Measurements from ENCODE around the gene EXOC6B. TPM values are rescaled to one million over a fixed set of nuclear protein-coding genes. Genes with fewer than 3 reads are reported as not detected.

Gene EXOC6B
- total and polyA plus RNA-seq, 8 donors = 2.4 to 19.2 (median 11.3) TPM

DNA sequence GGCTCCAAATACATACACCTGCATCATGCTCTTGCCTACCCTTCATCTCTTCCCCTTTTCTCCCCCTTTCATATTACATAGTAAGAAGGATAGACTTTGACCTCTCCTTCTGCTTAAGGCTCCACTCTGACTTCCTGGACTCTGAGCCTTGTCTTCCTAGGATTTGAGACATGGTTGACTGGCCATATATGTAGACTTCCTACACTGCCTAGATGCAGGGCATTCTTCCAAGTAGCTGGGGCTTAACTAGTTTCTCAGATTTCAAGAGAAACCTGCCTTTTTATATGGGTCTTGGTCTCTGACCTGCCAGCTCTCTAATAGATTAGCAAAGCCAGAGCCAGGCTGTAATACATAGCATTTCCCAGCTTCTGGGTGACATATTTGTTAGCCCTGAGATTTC lies 642.8 kb downstream of the EXOC6B start:
- FAIRE-seq = no peak
- intact Hi-C loops (cut with DNase I) = no loop called here
- Histone ChIP-seq H3K27ac (no peak overlapping the region), H3K4me3 (no peak overlapping the region), H3K36me3 (no peaks in the 10 kb centered on the region), H3K4me1 (no peaks in the 10 kb centered on the region), H3K27me3 (no peaks in the 10 kb centered on the region), H3K9me3 (no peaks in the 10 kb centered on the region)
- no peak for ATAC-seq
- no peak for DNase-seq
- TF ChIP-seq, protein P1, sequence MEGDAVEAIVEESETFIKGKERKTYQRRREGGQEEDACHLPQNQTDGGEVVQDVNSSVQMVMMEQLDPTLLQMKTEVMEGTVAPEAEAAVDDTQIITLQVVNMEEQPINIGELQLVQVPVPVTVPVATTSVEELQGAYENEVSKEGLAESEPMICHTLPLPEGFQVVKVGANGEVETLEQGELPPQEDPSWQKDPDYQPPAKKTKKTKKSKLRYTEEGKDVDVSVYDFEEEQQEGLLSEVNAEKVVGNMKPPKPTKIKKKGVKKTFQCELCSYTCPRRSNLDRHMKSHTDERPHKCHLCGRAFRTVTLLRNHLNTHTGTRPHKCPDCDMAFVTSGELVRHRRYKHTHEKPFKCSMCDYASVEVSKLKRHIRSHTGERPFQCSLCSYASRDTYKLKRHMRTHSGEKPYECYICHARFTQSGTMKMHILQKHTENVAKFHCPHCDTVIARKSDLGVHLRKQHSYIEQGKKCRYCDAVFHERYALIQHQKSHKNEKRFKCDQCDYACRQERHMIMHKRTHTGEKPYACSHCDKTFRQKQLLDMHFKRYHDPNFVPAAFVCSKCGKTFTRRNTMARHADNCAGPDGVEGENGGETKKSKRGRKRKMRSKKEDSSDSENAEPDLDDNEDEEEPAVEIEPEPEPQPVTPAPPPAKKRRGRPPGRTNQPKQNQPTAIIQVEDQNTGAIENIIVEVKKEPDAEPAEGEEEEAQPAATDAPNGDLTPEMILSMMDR (IDR thresholded peaks at IDR 0.05) = no peak

DNA sequence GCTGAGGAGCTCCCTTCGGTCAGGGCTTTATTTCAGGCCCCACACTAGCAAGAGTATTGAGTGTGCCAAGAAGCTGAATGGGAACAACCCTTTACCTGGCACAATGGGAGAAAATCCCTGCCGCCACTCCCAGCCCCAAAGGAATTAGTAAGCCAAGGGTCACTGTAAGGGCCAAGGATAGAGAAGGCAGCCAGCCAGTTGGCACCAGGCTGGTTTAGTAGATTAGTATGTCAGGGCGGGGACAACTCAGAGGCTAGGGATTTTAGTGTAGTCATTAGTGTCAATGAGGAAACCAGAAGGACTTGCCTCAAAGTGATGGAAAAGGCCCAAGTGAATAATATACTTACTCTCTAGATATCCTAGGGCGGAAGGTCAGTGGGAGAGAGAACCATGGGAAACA lies 643.3 kb downstream of the EXOC6B start:
- WGBS, 2 donors = 79 to 81% methylated on average over 4 of the region's 4 CpGs
- H3K36me3 ChIP-seq = peaks cover 0 to 3% (median 0%) of the 10 kb centered on the region in 3 donors
- H3K9me3 ChIP-seq = no peaks in the 10 kb centered on the region
- TF ChIP-seq, protein P1 (IDR thresholded peaks at IDR 0.05) = no peak
- FAIRE-seq (no peak), ATAC-seq (peak in 1 of 4 donors; percentile 48), DNase-seq (peak in 1 of 6 donors; percentile 21)
- no peak overlapping the region for H3K4me3 ChIP-seq
- H3K27ac ChIP-seq = no peak overlapping the region
- H3K4me1 ChIP-seq = no peaks in the 10 kb centered on the region
- no peaks in the 10 kb centered on the region for H3K27me3 ChIP-seq
- intact Hi-C loops (cut with DNase I) = no loop called here

DNA sequence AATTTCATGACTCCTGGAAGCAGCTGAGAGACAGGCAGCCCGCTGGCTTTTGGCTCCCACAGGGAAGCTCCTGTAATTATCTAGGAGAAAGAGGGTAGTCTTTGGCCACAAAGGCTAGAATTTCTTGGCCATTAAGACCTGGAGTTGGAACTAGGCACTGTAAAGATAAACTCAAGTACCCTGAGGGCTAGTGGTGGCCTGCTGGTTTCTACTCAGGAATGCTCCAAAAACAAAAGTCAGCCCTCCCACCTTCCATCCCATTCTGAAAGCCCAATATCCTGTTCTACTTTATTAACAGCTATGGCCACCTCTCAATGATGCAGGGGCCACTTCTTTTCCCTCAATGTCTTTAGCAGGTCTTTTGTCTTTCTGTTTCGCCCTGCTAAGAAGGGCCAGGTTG lies 644.2 kb downstream of the EXOC6B start:
- H3K4me1 ChIP-seq = no peaks in the 10 kb centered on the region
- DNase-seq (no peak), ATAC-seq (no peak), FAIRE-seq (no peak)
- no peak overlapping the region for H3K27ac ChIP-seq
- WGBS, 2 donors = 92 to 94% methylated on average over 2 of the region's 2 CpGs
- no peaks in the 10 kb centered on the region for H3K9me3 ChIP-seq
- no peaks in the 10 kb centered on the region for H3K27me3 ChIP-seq
- TF ChIP-seq, protein P1 (IDR thresholded peaks at IDR 0.05) = no peak
- intact Hi-C loops (cut with DNase I) = no loop called here
- peaks cover 0 to 3% (median 0%) of the 10 kb centered on the region in 3 donors for H3K36me3 ChIP-seq
- no peak overlapping the region for H3K4me3 ChIP-seq

DNA sequence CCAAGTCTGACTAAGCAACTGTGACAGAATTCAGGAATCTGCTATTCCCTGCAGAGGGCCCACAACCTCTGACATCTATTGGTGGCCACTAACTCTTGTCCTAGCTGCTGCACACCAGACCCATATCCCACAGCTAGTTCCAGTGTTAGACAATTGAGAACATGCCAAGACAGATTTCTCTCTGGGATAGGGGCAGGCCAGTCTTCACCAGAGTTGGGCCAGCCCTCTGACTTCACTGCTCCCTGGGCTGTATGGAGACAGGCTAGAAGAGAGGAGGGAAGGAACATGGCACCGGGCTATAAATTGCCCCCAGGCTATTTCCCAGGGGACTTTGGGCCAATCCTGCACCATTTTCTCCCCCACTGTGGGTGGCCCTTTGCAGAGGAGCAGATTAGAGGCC lies 645.5 kb downstream of the EXOC6B start:
- H3K27me3 ChIP-seq = no peaks in the 10 kb centered on the region
- no peak for ATAC-seq
- intact Hi-C loops (cut with DNase I) = no loop called here
- H3K36me3 ChIP-seq = peaks cover 0 to 3% (median 0%) of the 10 kb centered on the region in 3 donors
- WGBS, 2 donors = 97 to 100% methylated on average over 1 of the region's 1 CpG
- DNase-seq = no peak
- H3K4me3 ChIP-seq = no peak overlapping the region
- no peaks in the 10 kb centered on the region for H3K4me1 ChIP-seq
- H3K9me3 ChIP-seq = no peaks in the 10 kb centered on the region
- TF ChIP-seq, protein P1 (IDR thresholded peaks at IDR 0.05) = no peak
- no peak overlapping the region for H3K27ac ChIP-seq
- no peak for FAIRE-seq

DNA sequence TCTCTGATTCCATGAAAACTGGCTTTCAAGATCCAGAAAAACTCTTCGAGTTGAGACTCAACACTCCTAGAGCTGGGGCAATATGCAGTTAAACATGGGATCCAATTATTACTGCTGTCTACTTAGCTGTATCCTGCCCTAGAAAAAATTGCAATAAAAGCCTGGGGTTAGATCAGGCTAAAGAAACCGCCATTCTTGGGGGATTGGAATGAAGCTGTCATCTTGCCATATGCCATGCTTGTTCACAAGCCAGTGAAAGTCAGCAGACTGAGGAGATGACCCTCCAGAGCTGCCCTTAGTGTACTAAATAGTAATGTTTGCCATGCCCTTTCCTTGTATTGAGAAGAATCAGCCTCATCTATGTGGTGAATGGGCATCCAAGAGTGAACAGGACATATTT lies 647.3 kb downstream of the EXOC6B start:
- ATAC-seq (no peak), DNase-seq (no peak), FAIRE-seq (no peak)
- TF ChIP-seq, protein P1 (IDR thresholded peaks at IDR 0.05) = no peak
- intact Hi-C loops (cut with DNase I) = no loop called here
- Histone ChIP-seq H3K27ac (no peak overlapping the region), H3K27me3 (no peaks in the 10 kb centered on the region), H3K4me1 (no peaks in the 10 kb centered on the region), H3K9me3 (no peaks in the 10 kb centered on the region), H3K36me3 (peaks cover 0 to 3% (median 0%) of the 10 kb centered on the region in 3 donors), H3K4me3 (no peak overlapping the region)
- WGBS, 2 donors = 96 to 100% methylated on average over 2 of the region's 2 CpGs

Data from pancreas (tissue), 10 donors.